Central memory CD8-positive, alpha-beta T cell (primary cell): ENCODE results near the gene MARK2.

ENCODE experiments used
- ATAC-seq: fragments of 150-1000 bp; cut with Tn5 transposase; replicated peaks from 2 replicates; pipeline ENCODE4 v1.10.0; 2022; ENCODE audit warnings: mild to moderate bottlenecking, moderate FRiP score, moderate number of reproducible peaks; ENCODE audit not compliant: poor library complexity, severe bottlenecking; ENCODE audit errors: extremely low read depth
- DNase-seq, 2 donors: peaks; one replicate each; pipeline ENCODE4 v3.0.0; 2021; ENCODE audit warnings: low spot score in 2 of 2
- H3K27ac Mint-ChIP-seq: one replicate; pipeline ENCODE4 v1.8.0; 2022; ENCODE audit warnings: low read depth, mild to moderate bottlenecking, moderate library complexity, mixed read lengths
- H3K27me3 Mint-ChIP-seq: one replicate; pipeline ENCODE4 v1.8.0; 2022; ENCODE audit warnings: mixed read lengths
- H3K36me3 Mint-ChIP-seq: one replicate; pipeline ENCODE4 v1.8.0; 2022; ENCODE audit warnings: mild to moderate bottlenecking, moderate library complexity, mixed read lengths; ENCODE audit not compliant: insufficient read depth
- H3K4me1 Mint-ChIP-seq: one replicate; pipeline ENCODE4 v1.8.0; 2022; ENCODE audit warnings: mixed read lengths
- H3K4me3 Mint-ChIP-seq: one replicate; pipeline ENCODE4 v1.8.0; 2022; ENCODE audit warnings: mild to moderate bottlenecking, moderate library complexity, mixed read lengths
- H3K9me3 Mint-ChIP-seq: one replicate; pipeline ENCODE4 v1.8.0; 2022; ENCODE audit warnings: mixed read lengths

MARK2 gene

GRCh38 chr11:63939397-63939891 is 100.5 kb downstream of the MARK2 start:
- H3K9me3 Mint-ChIP-seq, result no peaks in the 10 kb centered on the region
- ATAC-seq (no peak), DNase-seq (no peak)
- H3K27me3 Mint-ChIP-seq, result no peaks in the 10 kb centered on the region
- H3K27ac Mint-ChIP-seq, result peak overlapping the region; percentile 82
- H3K36me3 Mint-ChIP-seq, result peaks cover 13% of the 10 kb centered on the region
- peaks cover 26% of the 10 kb centered on the region for H3K4me1 Mint-ChIP-seq
- peak overlapping the region; percentile 80 for H3K4me3 Mint-ChIP-seq

- Mint-ChIP-seq H3K36me3 (peaks cover 13% of the 10 kb centered on the region), H3K27ac (no peak overlapping the region), H3K27me3 (no peaks in the 10 kb centered on the region), H3K4me1 (peaks cover 27% of the 10 kb centered on the region), H3K9me3 (no peaks in the 10 kb centered on the region), H3K4me3 (peak overlapping the region; percentile 80)
- ATAC-seq (no peak), DNase-seq (no peak)
Measured at GRCh38 chr11:63940786-63941185, 101.9 kb downstream of the MARK2 start.

GRCh38 chr11:63941901-63942300 is 103.0 kb downstream of the MARK2 start:
- no peaks in the 10 kb centered on the region for H3K9me3 Mint-ChIP-seq
- peak overlapping the region; percentile 38 for H3K27ac Mint-ChIP-seq
- DNase-seq (no peak), ATAC-seq (no peak)
- H3K4me1 Mint-ChIP-seq, result peaks cover 27% of the 10 kb centered on the region
- peaks cover 15% of the 10 kb centered on the region for H3K36me3 Mint-ChIP-seq
- H3K4me3 Mint-ChIP-seq, result no peak overlapping the region
- H3K27me3 Mint-ChIP-seq, result no peaks in the 10 kb centered on the region

GRCh38 chr11:63942803-63943202 is 103.9 kb downstream of the MARK2 start:
- no peak overlapping the region for H3K27ac Mint-ChIP-seq
- no peak overlapping the region for H3K4me3 Mint-ChIP-seq
- no peak for ATAC-seq
- H3K4me1 Mint-ChIP-seq, result peaks cover 23% of the 10 kb centered on the region
- H3K9me3 Mint-ChIP-seq, result no peaks in the 10 kb centered on the region
- no peaks in the 10 kb centered on the region for H3K27me3 Mint-ChIP-seq
- no peak for DNase-seq
- H3K36me3 Mint-ChIP-seq, result peaks cover 18% of the 10 kb centered on the region

- Mint-ChIP-seq H3K27ac (no peak overlapping the region), H3K4me1 (peaks cover 9% of the 10 kb centered on the region), H3K27me3 (no peaks in the 10 kb centered on the region), H3K36me3 (peaks cover 13% of the 10 kb centered on the region), H3K4me3 (no peak overlapping the region), H3K9me3 (no peaks in the 10 kb centered on the region)
- no peak for DNase-seq
- no peak for ATAC-seq
Measured at GRCh38 chr11:63944987-63945386, 106.1 kb downstream of the MARK2 start.

GRCh38 chr11:63945477-63946163 is 106.7 kb downstream of the MARK2 start:
- Mint-ChIP-seq H3K4me3 (no peak overlapping the region), H3K27ac (no peak overlapping the region), H3K27me3 (no peaks in the 10 kb centered on the region), H3K4me1 (peaks cover 10% of the 10 kb centered on the region), H3K36me3 (peaks cover 13% of the 10 kb centered on the region), H3K9me3 (no peaks in the 10 kb centered on the region)
- ATAC-seq (no peak), DNase-seq (peak; percentile 22 to 39)

- H3K4me3 Mint-ChIP-seq, result peak overlapping the region; percentile 69
- peaks cover 10% of the 10 kb centered on the region for H3K36me3 Mint-ChIP-seq
- peak in 1 of 2 donors; percentile 21 for DNase-seq
- H3K27ac Mint-ChIP-seq, result peak overlapping the region; percentile 78
- no peaks in the 10 kb centered on the region for H3K9me3 Mint-ChIP-seq
- peak; percentile 76 for ATAC-seq
- H3K27me3 Mint-ChIP-seq, result no peaks in the 10 kb centered on the region
- peaks cover 29% of the 10 kb centered on the region for H3K4me1 Mint-ChIP-seq
Measured at GRCh38 chr11:63951779-63952536, 113.0 kb downstream of the MARK2 start.

GRCh38 chr11:63952570-63952969 is 113.7 kb downstream of the MARK2 start:
- Mint-ChIP-seq H3K27ac (peak overlapping the region; percentile 78), H3K4me1 (peaks cover 29% of the 10 kb centered on the region), H3K27me3 (no peaks in the 10 kb centered on the region), H3K36me3 (peaks cover 7% of the 10 kb centered on the region), H3K9me3 (no peaks in the 10 kb centered on the region), H3K4me3 (peak overlapping the region; percentile 69)
- DNase-seq (no peak), ATAC-seq (no peak)

- H3K27ac Mint-ChIP-seq, result no peak overlapping the region
- DNase-seq (no peak), ATAC-seq (no peak)
- peaks cover 3% of the 10 kb centered on the region for H3K36me3 Mint-ChIP-seq
- H3K4me3 Mint-ChIP-seq, result no peak overlapping the region
- H3K27me3 Mint-ChIP-seq, result no peaks in the 10 kb centered on the region
- H3K9me3 Mint-ChIP-seq, result no peaks in the 10 kb centered on the region
- peaks cover 30% of the 10 kb centered on the region for H3K4me1 Mint-ChIP-seq
Measured at GRCh38 chr11:63958008-63958407, 119.1 kb downstream of the MARK2 start.
